H1 (cell line): ENCODE measurements around the gene SH3YL1. TPM values are rescaled to one million over a fixed set of nuclear protein-coding genes. Genes with fewer than 3 reads are reported as not detected.

ENCODE experiments used
- CTCF ChIA-PET: fragments of 300-600 bp; sonication (Branson Sonifier 250); formaldehyde crosslinking; loops from one replicate; lab custom pipeline; 2021; ENCODE audit not compliant: partially characterized antibody; lab: Charles Lee
- POLR2A ChIA-PET: fragments of 300-600 bp; sonication (Branson Sonifier 250); formaldehyde crosslinking; loops from one replicate; lab custom pipeline; 2021; ENCODE audit warnings: inconsistent platforms; ENCODE audit not compliant: partially characterized antibody; lab: Charles Lee
- DNase-seq, 2 experiments: peaks; one replicate each; pipeline versions ENCODE4 v3.0.0 to v3.0.0-alpha.2; 2010 to 2022; ENCODE audit warnings: low spot score in 2 of 2, low read depth in 1 of 2, mixed read lengths in 1 of 2
- FAIRE-seq: peaks from 2 replicates; lab custom pipeline; 2011; peaks lifted over from hg19 to GRCh38; lab: Jason Lieb, UNC
- H2AFZ ChIP-seq: 2 replicates; pipeline ENCODE4 v1.8.1; 2012; ENCODE audit warnings: low read length, inconsistent platforms
- H2AK5ac ChIP-seq: 2 replicates; pipeline ENCODE4 v1.6.1; 2013; ENCODE audit warnings: low read depth, low read length
- H2BK120ac ChIP-seq: replicated peaks from 2 replicates; pipeline ENCODE3; 2013; ENCODE audit warnings: low read depth, low read length, inconsistent platforms
- H2BK12ac ChIP-seq: 2 replicates; pipeline ENCODE4 v1.6.1; 2013; ENCODE audit warnings: low read depth, low read length
- H2BK15ac ChIP-seq: 2 replicates; pipeline ENCODE4 v1.6.1; 2013; ENCODE audit warnings: low read length
- H2BK20ac ChIP-seq: 2 replicates; pipeline ENCODE4 v1.6.1; 2013; ENCODE audit warnings: low read length
- H2BK5ac ChIP-seq: 2 replicates; pipeline ENCODE4 v1.6.1; 2013; ENCODE audit warnings: low read depth, low read length
- H3K14ac ChIP-seq: 2 replicates; pipeline ENCODE4 v1.6.1; 2013; ENCODE audit warnings: inconsistent platforms; ENCODE audit not compliant: insufficient read length
- H3K18ac ChIP-seq: 2 replicates; pipeline ENCODE4 v1.6.1; 2013; ENCODE audit warnings: low read length; ENCODE audit errors: extremely low read depth
- H3K23ac ChIP-seq: 2 replicates; pipeline ENCODE4 v1.6.1; 2013; ENCODE audit warnings: inconsistent platforms; ENCODE audit not compliant: insufficient read length
- H3K23me2 ChIP-seq: 2 replicates; pipeline ENCODE4 v1.6.1; 2013; ENCODE audit warnings: low read depth, low read length
- H3K27ac ChIP-seq: 2 replicates; pipeline ENCODE4 v1.6.1; 2011; ENCODE audit warnings: low read depth, low read length, inconsistent platforms
- H3K27me3 ChIP-seq, 4 experiments: replicated peaks in 1 of 4; 1 replicate in 1 of 4; 2 replicates in 3 of 4; pipeline versions ENCODE4 v1.6.1 to v1.8.1; 2011 to 2013; ENCODE audit warnings: low read length in 3 of 4, mild to moderate bottlenecking in 3 of 4, inconsistent platforms in 2 of 4, mixed read lengths in 2 of 4, moderate library complexity in 1 of 4; ENCODE audit not compliant: control insufficient read depth in 3 of 4, insufficient read depth in 3 of 4; ENCODE audit errors: extremely low read depth in 1 of 4
- H3K36me3 ChIP-seq, 4 experiments: 2 replicates each; pipeline versions ENCODE4 v1.6.1 to v1.8.1; 2011 to 2013; ENCODE audit warnings: mild to moderate bottlenecking in 4 of 4, low read length in 3 of 4, moderate library complexity in 2 of 4, control low read depth in 1 of 4, inconsistent platforms in 1 of 4; ENCODE audit not compliant: insufficient read depth in 4 of 4, control insufficient read depth in 2 of 4
- H3K4ac ChIP-seq: replicated peaks from 2 replicates; pipeline ENCODE3; 2013; ENCODE audit warnings: low read length, low read depth, mixed read lengths, inconsistent platforms; ENCODE audit not compliant: insufficient read length
- H3K4me1 ChIP-seq, 4 experiments: replicated peaks in 1 of 4; 1 replicate in 1 of 4; 2 replicates in 3 of 4; pipeline versions ENCODE4 v1.6.1 to v1.8.1; 2011 to 2013; ENCODE audit warnings: low read length in 3 of 4, inconsistent platforms in 2 of 4, mixed read lengths in 1 of 4; ENCODE audit not compliant: insufficient read depth in 4 of 4, control insufficient read depth in 3 of 4
- H3K4me2 ChIP-seq, 2 experiments: 2 replicates each; pipeline versions ENCODE4 v1.6.1 to v1.8.1; 2011 to 2013; ENCODE audit warnings: low read depth in 2 of 2, low read length in 2 of 2, control low read depth in 1 of 2, inconsistent platforms in 1 of 2, mild to moderate bottlenecking in 1 of 2; ENCODE audit not compliant: insufficient read depth in 1 of 2
- H3K4me3 ChIP-seq, 4 experiments: fragments of 200-600, 300-600 bp in 1 of 4; sonication (generic), shearing (Covaris generic), sonication (Bioruptor Twin) in 1 of 4; 2 replicates each; pipeline versions ENCODE4 v1.5.1 to v1.8.1; 2011 to 2016; ENCODE audit warnings: low read length in 4 of 4, low read depth in 3 of 4, control low read depth in 2 of 4, inconsistent platforms in 2 of 4, mild to moderate bottlenecking in 2 of 4, mixed read lengths in 1 of 4, moderate library complexity in 1 of 4; ENCODE audit not compliant: insufficient read depth in 2 of 4; ENCODE audit errors: extremely low read depth in 1 of 4
- H3K56ac ChIP-seq: replicated peaks from 2 replicates; pipeline ENCODE3; 2013; ENCODE audit warnings: low read depth, mild to moderate bottlenecking, mixed read lengths, low read length, inconsistent platforms; ENCODE audit not compliant: insufficient read length
- H3K79me1 ChIP-seq: 2 replicates; pipeline ENCODE4 v1.6.1; 2013; ENCODE audit warnings: low read depth, low read length, control low read depth
- H3K79me2 ChIP-seq, 2 experiments: 2 replicates each; pipeline versions ENCODE4 v1.6.1 to v1.8.1; 2012 to 2013; ENCODE audit warnings: low read length in 2 of 2, mild to moderate bottlenecking in 2 of 2, inconsistent platforms in 1 of 2; ENCODE audit not compliant: insufficient read depth in 2 of 2, control insufficient read depth in 1 of 2
- H3K9ac ChIP-seq, 4 experiments: replicated peaks in 1 of 4; 1 replicate in 1 of 4; 2 replicates in 3 of 4; pipeline versions ENCODE4 v1.6.1 to v1.8.1; 2011 to 2013; ENCODE audit warnings: low read depth in 3 of 4, low read length in 3 of 4, control low read depth in 2 of 4, mild to moderate bottlenecking in 2 of 4, moderate library complexity in 2 of 4, inconsistent platforms in 1 of 4; ENCODE audit errors: extremely low read depth in 1 of 4
- H3K9me3 ChIP-seq, 2 experiments: 2 replicates each; pipeline versions ENCODE4 v1.6.1 to v1.8.1; 2012 to 2013; ENCODE audit warnings: mild to moderate bottlenecking in 2 of 2, moderate library complexity in 2 of 2, control low read depth in 1 of 2, inconsistent platforms in 1 of 2, low read depth in 1 of 2, low read length in 1 of 2, mixed read lengths in 1 of 2; ENCODE audit not compliant: insufficient read depth in 2 of 2
- H4K20me1 ChIP-seq, 2 experiments: replicated peaks in 1 of 2; 2 replicates each; pipeline versions ENCODE3 to v1.8.1; 2011 to 2013; ENCODE audit warnings: inconsistent platforms in 2 of 2, low read length in 2 of 2, mild to moderate bottlenecking in 1 of 2; ENCODE audit not compliant: insufficient read depth in 2 of 2, control insufficient read depth in 1 of 2
- H4K5ac ChIP-seq: 2 replicates; pipeline ENCODE4 v1.6.1; 2013; ENCODE audit warnings: low read length, low read depth, mixed read lengths, inconsistent platforms; ENCODE audit not compliant: insufficient read length
- H4K8ac ChIP-seq: 2 replicates; pipeline ENCODE4 v1.8.0; 2013; ENCODE audit warnings: mild to moderate bottlenecking, moderate library complexity, low read length, inconsistent platforms; ENCODE audit not compliant: insufficient read depth; ENCODE audit errors: extremely low read depth
- H4K91ac ChIP-seq: replicated peaks from 2 replicates; pipeline ENCODE3; 2013; ENCODE audit warnings: low read length, mixed read lengths, inconsistent platforms; ENCODE audit not compliant: insufficient read length
- CHD1 ChIP-seq: IDR thresholded peaks from 2 replicates; pipeline ENCODE4 v1.6.1; 2012; ENCODE audit warnings: low read depth, low read length, improper control_type of control experiment
- EP300 ChIP-seq, 2 experiments: IDR thresholded peaks; 1 replicate in 1 of 2; 2 replicates in 1 of 2; pipeline ENCODE4 v1.6.1; 2011 to 2012; ENCODE audit warnings: low read depth in 2 of 2, low read length in 2 of 2, mild to moderate bottlenecking in 2 of 2, borderline replicate concordance in 1 of 2, inconsistent platforms in 1 of 2, moderate library complexity in 1 of 2
- EZH2 ChIP-seq: fragments of 200-600 bp; sonication (generic); IDR thresholded peaks from 2 replicates; pipeline ENCODE4 v1.7.1; 2012; ENCODE audit warnings: low read depth, mild to moderate bottlenecking, moderate library complexity, low read length, inconsistent platforms; ENCODE audit not compliant: severe bottlenecking
- KDM5A ChIP-seq: fragments of 200-600 bp; IDR thresholded peaks from 2 replicates; pipeline ENCODE4 v1.7.1; 2012; ENCODE audit warnings: mild to moderate bottlenecking, low read length, inconsistent platforms, mixed read lengths
- MAFK ChIP-seq: IDR thresholded peaks from 2 replicates; pipeline ENCODE4 v1.6.1; 2012; ENCODE audit warnings: low read depth, mild to moderate bottlenecking, improper control_type of control experiment, low read length
- PHF8 ChIP-seq: fragments of 200-600 bp; sonication (generic); conservative IDR thresholded peaks from 2 replicates; pipeline ENCODE4 v1.7.1; 2012; ENCODE audit warnings: low read depth, mild to moderate bottlenecking, inconsistent platforms, low read length, moderate library complexity
- RAD21 ChIP-seq, 2 experiments: IDR thresholded peaks in 1 of 2; conservative IDR thresholded peaks in 1 of 2; 2 replicates each; pipeline ENCODE4 v1.6.1; 2011; ENCODE audit warnings: low read depth in 2 of 2, low read length in 2 of 2, improper control_type of control experiment in 1 of 2, inconsistent platforms in 1 of 2, mild to moderate bottlenecking in 1 of 2, moderate library complexity in 1 of 2
- SP1 ChIP-seq: IDR thresholded peaks from 2 replicates; pipeline ENCODE4 v1.6.1; 2011; ENCODE audit warnings: low read depth, low read length
- polyA plus RNA-seq, 7 experiments: library from polyadenylated mRNA; depleted of rRNA in 3 of 7; stranded (reverse) in 5 of 7; unstranded in 2 of 7; fragments of >200 nt in 5 of 7; fragments of 200-250 nt in 2 of 7; gene quantifications; 1 replicate in 5 of 7; 2 replicates in 1 of 7; 4 replicates in 1 of 7; pipeline versions ENCODE4 v1.2.1 to v1.2.3, GENCODE V29; 2011 to 2013; ENCODE audit warnings: missing spikeins in 2 of 7, mixed read lengths in 2 of 7
- total RNA-seq: library from RNA; stranded (reverse); fragmentation: NEBNext Ultra II Directional; extraction: Animal tissue kit (Norgen Biotek cat#: 25700); gene quantifications from 2 replicates; pipeline ENCODE4 v1.2.1, GENCODE V29; 2021
- TF ChIP-seq, protein P1 (sequence below): IDR thresholded peaks from 2 replicates; pipeline ENCODE4 v1.6.1; 2012; ENCODE audit warnings: inconsistent platforms

SH3YL1 gene
- total and polyA plus RNA-seq, 2 of the 8 experiments (the other 6 are each of a cell fraction or from before 2014, with no cell fraction given) = 13.6 to 37.2 TPM

DNA sequence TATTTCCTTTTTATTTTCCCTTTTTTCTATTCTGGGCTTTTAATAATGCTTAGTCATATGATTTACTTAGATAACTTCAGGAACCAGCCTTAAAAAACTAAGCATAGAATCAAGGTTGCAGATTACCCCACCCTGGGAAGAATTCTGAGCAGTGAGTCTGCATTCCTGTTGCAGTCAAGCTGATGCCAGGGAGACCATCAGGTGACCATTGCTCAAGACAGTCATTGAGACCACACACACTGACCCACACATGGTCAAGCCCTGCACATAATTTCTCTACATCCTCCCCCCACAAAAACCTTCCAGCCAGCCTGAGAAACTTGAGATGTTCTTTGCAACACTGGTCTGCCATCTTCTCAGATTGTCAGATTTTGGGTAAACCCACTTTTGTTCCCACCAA lies 83.9 kb downstream of the SH3YL1 start:
- H2AK5ac ChIP-seq = no peak overlapping the region
- H3K4me3 ChIP-seq = no peak overlapping the region
- no peaks in the 10 kb centered on the region for H4K20me1 ChIP-seq
- H2BK20ac ChIP-seq = no peak overlapping the region
- H3K23ac ChIP-seq = no peak overlapping the region
- H3K14ac ChIP-seq = no peak overlapping the region
- H3K18ac ChIP-seq = no peak overlapping the region
- no peak overlapping the region for H2BK15ac ChIP-seq
- DNase-seq = no peak
- TF ChIP-seq MAFK = no peak
- no peak for TF ChIP-seq KDM5A
- TF ChIP-seq SP1 = no peak
- TF ChIP-seq PHF8 = no peak
- TF ChIP-seq CHD1 = no peak
- TF ChIP-seq EP300 (IDR thresholded peaks at IDR 0.05; ENCODE audit: borderline replicate concordance in 1 of 2, low read depth in 2 of 2, low read length in 2 of 2) = no peak
- no peak for TF ChIP-seq RAD21 (IDR thresholded peaks at IDR 0.05 in 1 of 2, conservative IDR thresholded peaks at IDR 0.05 in 1 of 2; ENCODE audit: low read depth in 2 of 2, low read length in 2 of 2)
- TF ChIP-seq, protein P1, sequence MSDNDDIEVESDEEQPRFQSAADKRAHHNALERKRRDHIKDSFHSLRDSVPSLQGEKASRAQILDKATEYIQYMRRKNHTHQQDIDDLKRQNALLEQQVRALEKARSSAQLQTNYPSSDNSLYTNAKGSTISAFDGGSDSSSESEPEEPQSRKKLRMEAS = no peak
- TF ChIP-seq EZH2 = no peak
- no peak overlapping the region for H4K8ac ChIP-seq
- no peak overlapping the region for H2BK12ac ChIP-seq
- H3K36me3 ChIP-seq = no peaks in the 10 kb centered on the region; a peak in 2 of 8 replicates
- no peak overlapping the region for H4K91ac ChIP-seq
- ChIA-PET CTCF (no interaction called here), POLR2A (no interaction called here)
- H3K79me1 ChIP-seq = no peaks in the 10 kb centered on the region
- H3K4me1 ChIP-seq = no peaks in the 10 kb centered on the region
- H3K27ac ChIP-seq = no peak overlapping the region
- no peak overlapping the region for H2BK120ac ChIP-seq
- no peak for FAIRE-seq
- no peak overlapping the region for H2BK5ac ChIP-seq
- peaks cover 22 to 26% of the 10 kb centered on the region in 2 experiments for H3K9me3 ChIP-seq
- H4K5ac ChIP-seq = no peak overlapping the region
- H3K23me2 ChIP-seq = no peaks in the 10 kb centered on the region
- no peak overlapping the region for H3K4me2 ChIP-seq
- no peak overlapping the region for H3K4ac ChIP-seq
- H2AFZ ChIP-seq = no peak overlapping the region
- no peak overlapping the region for H3K56ac ChIP-seq
- H3K27me3 ChIP-seq = no peaks in the 10 kb centered on the region
- no peak overlapping the region for H3K9ac ChIP-seq
- no peaks in the 10 kb centered on the region for H3K79me2 ChIP-seq
